ENCODE data around the gene EBF4.

The EBF4 gene

GRCh38 chr20:2736441-2736840, 43.9 kb downstream of the EBF4 start:
- Histone ChIP-seq H3K4me2 (ENCODE audit: low read depth, low read length, poor library complexity, severe bottlenecking) (no peak overlapping the region), H3K9me2 (replicated peaks; ENCODE audit: low read depth, low read length) (no peaks in the 10 kb centered on the region), H4K20me1 (ENCODE audit: insufficient read depth, low read length, poor library complexity, severe bottlenecking) (no peaks in the 10 kb centered on the region), H3K4me3 (ENCODE audit: low read length, poor library complexity, severe bottlenecking) (no peak overlapping the region), H3K4me1 (ENCODE audit: insufficient read depth, low read length, poor library complexity, severe bottlenecking) (peaks cover 10% of the 10 kb centered on the region), H2AFZ (ENCODE audit: low read length) (no peak overlapping the region), H3K9ac (ENCODE audit: low read depth, low read length, poor library complexity, severe bottlenecking) (no peak overlapping the region), H3K9me3 (ENCODE audit: insufficient read depth, low read depth, low read length) (peaks cover 4% of the 10 kb centered on the region; the same call in 1 of the 2 replicates), H3K27me3 (ENCODE audit: insufficient read depth, low read length, poor library complexity, severe bottlenecking) (no peaks in the 10 kb centered on the region), H3K36me3 (ENCODE audit: insufficient read depth, low read length) (no peaks in the 10 kb centered on the region), H3K79me2 (ENCODE audit: insufficient read depth, low read length) (no peaks in the 10 kb centered on the region), H3F3A (ENCODE audit: low read depth) (no peaks in the 10 kb centered on the region)
- TF ChIP-seq CTCF (conservative IDR thresholded peaks at IDR 0.05; ENCODE audit: low read length) (no peak), EZH2phosphoT487 (IDR thresholded peaks at IDR 0.05; ENCODE audit: borderline replicate concordance) (no peak)

- H3K27me3 ChIP-seq (ENCODE audit: insufficient read depth, low read length, poor library complexity, severe bottlenecking), result no peaks in the 10 kb centered on the region
- no peak overlapping the region for H3K4me2 ChIP-seq (ENCODE audit: low read depth, low read length, poor library complexity, severe bottlenecking)
Measured at GRCh38 chr20:2738331-2739041, 45.9 kb downstream of the EBF4 start.

GRCh38 chr20:2739042-2739398, 46.4 kb downstream of the EBF4 start:
- H3K9me3 ChIP-seq (ENCODE audit: insufficient read depth, low read depth, low read length), result no peaks in the 10 kb centered on the region
- H3K4me1 ChIP-seq (ENCODE audit: insufficient read depth, low read length, poor library complexity, severe bottlenecking), result peaks cover 29% of the 10 kb centered on the region
- no peak overlapping the region for H3K4me3 ChIP-seq (ENCODE audit: low read length, poor library complexity, severe bottlenecking)
- no peak overlapping the region for H2AFZ ChIP-seq (ENCODE audit: low read length)
- no peak for TF ChIP-seq EZH2phosphoT487 (IDR thresholded peaks at IDR 0.05; ENCODE audit: borderline replicate concordance)
- TF ChIP-seq CTCF (conservative IDR thresholded peaks at IDR 0.05; ENCODE audit: low read length), result no peak
- no peak overlapping the region for H3K4me2 ChIP-seq (ENCODE audit: low read depth, low read length, poor library complexity, severe bottlenecking)
- H4K20me1 ChIP-seq (ENCODE audit: insufficient read depth, low read length, poor library complexity, severe bottlenecking), result no peaks in the 10 kb centered on the region
- H3K9me2 ChIP-seq (replicated peaks; ENCODE audit: low read depth, low read length), result no peaks in the 10 kb centered on the region
- H3K79me2 ChIP-seq (ENCODE audit: insufficient read depth, low read length), result no peaks in the 10 kb centered on the region
- H3F3A ChIP-seq (ENCODE audit: low read depth), result no peaks in the 10 kb centered on the region
- no peaks in the 10 kb centered on the region for H3K36me3 ChIP-seq (ENCODE audit: insufficient read depth, low read length)
- no peaks in the 10 kb centered on the region for H3K27me3 ChIP-seq (ENCODE audit: insufficient read depth, low read length, poor library complexity, severe bottlenecking)
- no peak overlapping the region for H3K9ac ChIP-seq (ENCODE audit: low read depth, low read length, poor library complexity, severe bottlenecking)

More at GRCh38 chr20:2738331-2739041, 45.9 kb downstream of the EBF4 start:
- TF ChIP-seq EZH2phosphoT487 (IDR thresholded peaks at IDR 0.05; ENCODE audit: borderline replicate concordance) (no peak), CTCF (conservative IDR thresholded peaks at IDR 0.05; ENCODE audit: low read length) (no peak)
- Histone ChIP-seq H3F3A (ENCODE audit: low read depth) (no peaks in the 10 kb centered on the region), H4K20me1 (ENCODE audit: insufficient read depth, low read length, poor library complexity, severe bottlenecking) (no peaks in the 10 kb centered on the region), H3K9me2 (replicated peaks; ENCODE audit: low read depth, low read length) (no peaks in the 10 kb centered on the region), H3K4me3 (ENCODE audit: low read length, poor library complexity, severe bottlenecking) (no peak overlapping the region), H3K9me3 (ENCODE audit: insufficient read depth, low read depth, low read length) (no peaks in the 10 kb centered on the region), H2AFZ (ENCODE audit: low read length) (no peak overlapping the region), H3K36me3 (ENCODE audit: insufficient read depth, low read length) (no peaks in the 10 kb centered on the region), H3K79me2 (ENCODE audit: insufficient read depth, low read length) (no peaks in the 10 kb centered on the region), H3K4me1 (ENCODE audit: insufficient read depth, low read length, poor library complexity, severe bottlenecking) (peaks cover 29% of the 10 kb centered on the region), H3K9ac (ENCODE audit: low read depth, low read length, poor library complexity, severe bottlenecking) (no peak overlapping the region)

Measured in Loucy (cell line).